NB4 (cell line): Measurements from ENCODE around the gene TRMT1L.

ENCODE experiments used
- POLR2A ChIP-seq: IDR thresholded peaks from 2 replicates; pipeline ENCODE4 v1.6.1; 2011; ENCODE audit warnings: mild to moderate bottlenecking; ENCODE audit not compliant: insufficient read length; ENCODE audit errors: extremely low read depth
- TF ChIP-seq, protein P1 (sequence below): IDR thresholded peaks from one replicate; pipeline ENCODE4 v1.5.1; 2012; ENCODE audit warnings: low read depth, low read length

DNA sequence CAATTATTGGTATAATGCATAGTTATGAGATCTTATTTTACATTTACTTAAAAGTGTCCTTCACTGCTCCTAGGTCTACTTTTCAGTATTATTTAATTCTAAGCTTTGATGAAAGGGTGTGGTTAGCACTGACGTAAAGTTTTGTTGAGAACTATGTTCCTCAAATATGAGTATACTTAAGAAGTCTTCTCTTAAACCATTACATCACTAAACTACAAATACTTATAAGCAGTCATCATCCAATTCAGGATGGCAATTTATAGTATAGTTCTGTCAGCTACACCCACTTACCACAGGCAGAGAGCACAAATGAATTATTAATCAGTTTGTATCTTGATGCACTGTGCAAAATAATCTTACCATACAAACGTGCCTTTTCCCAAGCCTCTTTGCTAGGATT lies 27.0 kb downstream of the TRMT1L start:
- TF ChIP-seq, protein P1, sequence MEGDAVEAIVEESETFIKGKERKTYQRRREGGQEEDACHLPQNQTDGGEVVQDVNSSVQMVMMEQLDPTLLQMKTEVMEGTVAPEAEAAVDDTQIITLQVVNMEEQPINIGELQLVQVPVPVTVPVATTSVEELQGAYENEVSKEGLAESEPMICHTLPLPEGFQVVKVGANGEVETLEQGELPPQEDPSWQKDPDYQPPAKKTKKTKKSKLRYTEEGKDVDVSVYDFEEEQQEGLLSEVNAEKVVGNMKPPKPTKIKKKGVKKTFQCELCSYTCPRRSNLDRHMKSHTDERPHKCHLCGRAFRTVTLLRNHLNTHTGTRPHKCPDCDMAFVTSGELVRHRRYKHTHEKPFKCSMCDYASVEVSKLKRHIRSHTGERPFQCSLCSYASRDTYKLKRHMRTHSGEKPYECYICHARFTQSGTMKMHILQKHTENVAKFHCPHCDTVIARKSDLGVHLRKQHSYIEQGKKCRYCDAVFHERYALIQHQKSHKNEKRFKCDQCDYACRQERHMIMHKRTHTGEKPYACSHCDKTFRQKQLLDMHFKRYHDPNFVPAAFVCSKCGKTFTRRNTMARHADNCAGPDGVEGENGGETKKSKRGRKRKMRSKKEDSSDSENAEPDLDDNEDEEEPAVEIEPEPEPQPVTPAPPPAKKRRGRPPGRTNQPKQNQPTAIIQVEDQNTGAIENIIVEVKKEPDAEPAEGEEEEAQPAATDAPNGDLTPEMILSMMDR = no peak
- no peak for TF ChIP-seq POLR2A
